ENCODE data around the gene YBEY. TPM values are rescaled to one million over a fixed set of nuclear protein-coding genes. Genes with fewer than 3 reads are reported as not detected.
A peak's percentile ranks its signal among the peaks of the same experiment; 100 is the strongest.

The YBEY gene
- total RNA-seq, 1 donor from 2014 or later: 13.5 TPM

GRCh38 chr21:46319186-46319585 is 33.0 kb downstream of the YBEY start:
- DNase-seq (ENCODE audit: low read depth) (no peak), FAIRE-seq (no peak)
- H3K4me3 ChIP-seq (ENCODE audit: insufficient read depth, low read depth, low read length): no peak overlapping the region
- H3K9me3 Mint-ChIP-seq (ENCODE audit: unreplicated experiment): no peaks in the 10 kb centered on the region
- no peaks in the 10 kb centered on the region for H3K36me3 Mint-ChIP-seq (ENCODE audit: low read depth, unreplicated experiment)
- H3K27me3 ChIP-seq (ENCODE audit: insufficient read depth, low read length): no peaks in the 10 kb centered on the region
- no peaks in the 10 kb centered on the region for H3K27me3 Mint-ChIP-seq (ENCODE audit: low read depth, unreplicated experiment)
- no peak overlapping the region for H2AFZ ChIP-seq (ENCODE audit: low read depth, low read length)
- peaks cover 42% of the 10 kb centered on the region for H3K79me2 ChIP-seq (ENCODE audit: insufficient read depth, low read length)
- H3K4me3 Mint-ChIP-seq (ENCODE audit: unreplicated experiment): no peak overlapping the region
- H3K4me1 Mint-ChIP-seq (ENCODE audit: low read depth, unreplicated experiment): peaks cover 7% of the 10 kb centered on the region
- TF ChIP-seq CTCF (IDR thresholded peaks at IDR 0.05; ENCODE audit: insufficient read depth, low read depth, low read length) (no peak), EZH2 (IDR thresholded peaks at IDR 0.05; ENCODE audit: insufficient read depth, low read length) (no peak)
- no peaks in the 10 kb centered on the region for H3K9me3 ChIP-seq (ENCODE audit: insufficient read depth, low read depth, low read length)
- H3K4me2 ChIP-seq (ENCODE audit: low read length): no peak overlapping the region
- no peak overlapping the region for H3K27ac Mint-ChIP-seq (ENCODE audit: unreplicated experiment)
- no peak overlapping the region for H3K9ac ChIP-seq (ENCODE audit: low read length)
- H4K20me1 ChIP-seq (ENCODE audit: insufficient read depth, low read length): peaks cover 5% of the 10 kb centered on the region
- peaks cover 10% of the 10 kb centered on the region for H3K4me1 ChIP-seq (ENCODE audit: insufficient read depth, low read length)
- no peaks in the 10 kb centered on the region for H3K36me3 ChIP-seq (ENCODE audit: insufficient read depth, low read length)
- no peak overlapping the region for H3K27ac ChIP-seq (ENCODE audit: low read depth, low read length)

GRCh38 chr21:46320331-46320801 is 34.2 kb downstream of the YBEY start:
- no peak for FAIRE-seq
- H3K27ac ChIP-seq (ENCODE audit: low read depth, low read length): no peak overlapping the region

More at GRCh38 chr21:46320331-46320801, 34.2 kb downstream of the YBEY start:
- Mint-ChIP-seq H3K27me3 (ENCODE audit: low read depth, unreplicated experiment) (no peaks in the 10 kb centered on the region), H3K9me3 (ENCODE audit: unreplicated experiment) (no peaks in the 10 kb centered on the region), H3K27ac (ENCODE audit: unreplicated experiment) (no peak overlapping the region), H3K4me1 (ENCODE audit: low read depth, unreplicated experiment) (peaks cover 7% of the 10 kb centered on the region), H3K36me3 (ENCODE audit: low read depth, unreplicated experiment) (no peaks in the 10 kb centered on the region), H3K4me3 (ENCODE audit: unreplicated experiment) (no peak overlapping the region)
- Histone ChIP-seq H2AFZ (ENCODE audit: low read depth, low read length) (no peak overlapping the region), H3K4me1 (ENCODE audit: insufficient read depth, low read length) (peaks cover 11% of the 10 kb centered on the region), H3K4me2 (ENCODE audit: low read length) (peak overlapping the region; percentile 35), H3K79me2 (ENCODE audit: insufficient read depth, low read length) (peaks cover 49% of the 10 kb centered on the region), H3K9ac (ENCODE audit: low read length) (no peak overlapping the region), H3K27me3 (ENCODE audit: insufficient read depth, low read length) (no peaks in the 10 kb centered on the region), H3K36me3 (ENCODE audit: insufficient read depth, low read length) (no peaks in the 10 kb centered on the region), H3K4me3 (ENCODE audit: insufficient read depth, low read depth, low read length) (no peak overlapping the region), H3K9me3 (ENCODE audit: insufficient read depth, low read depth, low read length) (no peaks in the 10 kb centered on the region), H4K20me1 (ENCODE audit: insufficient read depth, low read length) (peaks cover 5% of the 10 kb centered on the region)
- TF ChIP-seq CTCF (IDR thresholded peaks at IDR 0.05; ENCODE audit: insufficient read depth, low read depth, low read length) (no peak), EZH2 (IDR thresholded peaks at IDR 0.05; ENCODE audit: insufficient read depth, low read length) (no peak)
- DNase-seq (ENCODE audit: low read depth): no peak
